ENCODE measurements around the gene ANKRD44.

Gene ANKRD44

DNA sequence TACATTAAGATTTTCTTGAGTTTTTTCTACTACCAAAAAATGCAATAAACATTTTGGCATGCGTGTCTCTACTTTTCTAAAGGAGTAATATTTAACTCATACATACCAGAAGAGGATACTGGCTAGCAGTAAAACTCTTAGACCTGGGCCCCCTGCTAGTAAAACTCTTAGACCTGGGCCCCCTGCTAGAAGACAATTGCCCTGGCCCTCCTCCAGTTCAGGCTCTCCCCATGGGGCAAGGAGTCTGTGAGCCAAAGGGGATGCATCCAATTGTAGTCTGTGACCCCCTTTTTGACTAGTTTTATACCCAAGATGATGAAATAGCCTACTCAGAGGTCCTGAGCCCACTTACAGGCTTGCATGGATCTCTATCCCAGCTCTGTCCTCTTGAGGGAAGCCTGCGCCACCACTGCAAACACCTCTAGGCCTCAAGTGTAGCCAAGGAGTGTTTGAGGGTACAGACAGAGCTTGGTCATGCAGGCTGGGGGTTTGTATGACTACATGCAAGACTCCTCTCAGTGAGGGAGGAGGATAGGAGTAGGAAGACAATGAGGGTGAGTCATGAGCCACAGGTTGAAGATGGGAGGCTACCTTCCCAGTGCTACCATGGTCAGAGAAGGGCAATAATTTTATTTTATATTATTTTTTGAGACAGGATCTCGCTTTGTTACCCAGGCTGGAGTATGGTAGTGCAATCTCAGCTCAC is 338.9 kb downstream of the ANKRD44 start:
- no peak for DNase-seq

DNA sequence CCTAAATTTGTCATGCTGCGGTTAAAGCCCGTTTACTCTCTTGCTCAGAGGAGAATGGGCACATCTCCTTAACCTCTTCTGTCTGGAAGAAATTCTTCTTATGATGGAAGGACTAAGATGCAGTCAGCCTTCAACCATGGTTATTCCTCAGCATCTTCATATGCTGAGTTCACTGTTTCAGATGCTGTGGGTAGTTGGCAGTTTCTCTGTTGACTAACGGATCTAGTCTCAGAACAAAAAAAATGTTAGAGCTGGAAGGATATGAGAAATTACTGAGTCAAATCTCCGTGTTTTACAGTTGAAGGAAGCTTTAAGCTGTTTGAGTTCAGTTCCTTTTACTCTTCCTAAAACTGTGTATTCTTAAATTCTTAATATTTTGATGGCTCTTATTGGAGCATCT is 340.5 kb downstream of the ANKRD44 start:
- DNase-seq: no peak

DNA sequence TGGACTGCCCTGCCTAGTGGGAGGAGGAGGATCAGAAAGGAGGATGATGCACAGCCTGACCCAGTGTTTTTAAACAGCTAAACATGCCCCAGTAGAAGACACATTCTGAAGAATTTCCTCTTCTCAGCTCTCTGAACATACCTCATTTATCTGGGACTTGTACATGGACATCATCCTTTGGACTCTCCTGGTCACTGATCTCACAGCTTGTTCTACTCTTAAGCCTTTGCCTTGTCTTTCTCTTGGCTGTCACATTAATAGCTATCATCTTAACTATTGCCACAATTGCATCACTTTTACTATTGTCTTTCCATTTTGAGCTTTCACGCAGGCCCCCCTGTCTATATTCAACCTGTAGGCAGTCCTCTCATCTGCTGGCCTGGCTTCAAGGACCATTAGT is 342.1 kb downstream of the ANKRD44 start:
- no peak for DNase-seq

DNA sequence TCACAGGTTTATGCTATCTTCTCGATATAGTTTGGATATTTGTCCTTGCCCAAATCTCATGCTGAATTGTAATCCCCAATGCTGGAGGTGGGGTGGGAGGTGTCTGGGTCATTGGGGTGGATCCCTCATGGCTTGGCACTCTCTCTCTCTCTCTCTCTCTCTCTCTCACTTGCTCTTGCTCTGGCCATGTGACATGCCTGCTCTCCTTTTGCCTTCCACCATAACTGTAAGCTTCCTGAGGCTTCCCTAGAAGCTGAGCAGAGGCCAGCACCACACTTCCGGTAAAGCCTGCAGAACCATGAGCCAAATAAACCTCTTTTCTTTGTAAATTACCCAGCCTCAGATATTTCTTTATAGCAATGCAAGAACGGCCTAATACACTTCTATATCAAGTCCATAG is 342.8 kb downstream of the ANKRD44 start:
- no peak for DNase-seq

DNA sequence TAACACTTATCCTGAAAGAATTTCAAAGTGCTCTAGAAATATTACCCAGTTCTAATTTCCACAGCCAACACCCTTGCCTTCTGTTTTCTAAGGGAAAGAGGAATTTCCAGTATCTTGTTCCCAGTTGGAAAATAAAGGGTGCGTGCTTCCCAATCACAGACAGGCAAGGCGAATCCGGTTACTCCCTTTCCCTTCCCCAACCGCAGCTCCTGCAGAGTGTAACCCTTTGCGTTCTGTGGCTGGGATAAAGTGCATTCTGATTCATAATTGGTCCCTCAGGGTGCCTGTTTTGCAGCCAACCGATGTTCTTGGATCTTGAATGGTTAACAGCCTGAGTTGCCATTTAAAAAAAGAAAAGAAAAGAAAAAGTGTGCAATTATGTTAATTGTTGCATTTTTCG is 343.5 kb downstream of the ANKRD44 start:
- DNase-seq: no peak

DNA sequence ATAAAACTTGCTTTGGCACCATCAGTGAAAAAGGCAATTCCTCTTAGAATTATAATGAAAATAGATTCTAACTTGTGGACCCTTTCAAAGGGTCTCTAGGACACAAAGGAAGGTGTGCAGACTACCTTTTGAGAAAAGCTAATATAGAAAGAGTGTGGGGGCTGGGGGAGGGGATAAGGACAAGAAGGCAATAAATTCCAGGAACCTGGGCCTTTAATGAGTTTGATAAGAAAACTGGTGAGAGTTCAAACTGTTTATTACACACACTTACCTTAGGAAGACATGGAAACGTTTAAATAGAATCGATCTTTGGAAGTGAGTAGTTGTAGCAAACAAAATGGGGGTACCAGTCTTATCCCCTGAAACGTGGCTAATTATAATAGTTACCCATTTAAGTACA is 344.5 kb downstream of the ANKRD44 start:
- no peak for DNase-seq

DNA sequence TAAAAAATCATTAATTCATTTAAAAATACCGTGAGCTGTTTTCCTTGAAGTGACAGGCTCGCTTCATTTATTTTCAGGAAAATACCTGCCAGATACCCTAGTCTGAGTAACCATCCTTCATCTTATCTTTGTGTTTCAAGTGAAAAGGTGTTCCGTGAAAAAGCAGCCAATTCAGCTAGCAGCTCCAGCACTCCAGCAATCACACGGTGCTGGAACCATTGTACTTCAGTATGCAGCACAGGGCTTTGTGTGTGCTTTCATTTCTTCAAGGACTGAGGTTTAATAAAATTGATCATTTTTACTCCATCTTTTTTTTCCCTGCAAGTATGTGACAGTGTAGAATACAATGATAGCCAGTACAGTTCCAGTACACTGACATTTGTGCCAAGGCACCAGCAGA is 344.9 kb downstream of the ANKRD44 start:
- no peak for DNase-seq

DNA sequence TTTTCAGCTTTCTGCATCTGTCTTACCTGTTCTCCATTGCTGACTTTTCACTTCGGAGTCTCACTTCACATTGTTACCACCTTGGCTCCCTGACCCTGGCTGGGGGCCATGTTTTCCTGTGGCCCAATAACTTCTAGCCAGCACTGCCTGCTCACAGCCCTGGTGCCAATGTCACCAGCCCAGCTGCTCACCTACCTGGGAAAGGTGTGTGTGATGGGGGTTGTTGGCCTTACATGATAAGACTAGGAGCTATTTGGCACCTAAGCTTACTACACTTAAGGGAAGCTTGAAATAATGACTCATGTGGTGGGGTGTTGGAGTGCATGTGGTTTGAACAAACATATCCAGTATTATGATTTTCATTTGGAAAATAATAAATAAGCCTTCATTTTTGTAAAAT is 346.6 kb downstream of the ANKRD44 start:
- DNase-seq: no peak

DNA sequence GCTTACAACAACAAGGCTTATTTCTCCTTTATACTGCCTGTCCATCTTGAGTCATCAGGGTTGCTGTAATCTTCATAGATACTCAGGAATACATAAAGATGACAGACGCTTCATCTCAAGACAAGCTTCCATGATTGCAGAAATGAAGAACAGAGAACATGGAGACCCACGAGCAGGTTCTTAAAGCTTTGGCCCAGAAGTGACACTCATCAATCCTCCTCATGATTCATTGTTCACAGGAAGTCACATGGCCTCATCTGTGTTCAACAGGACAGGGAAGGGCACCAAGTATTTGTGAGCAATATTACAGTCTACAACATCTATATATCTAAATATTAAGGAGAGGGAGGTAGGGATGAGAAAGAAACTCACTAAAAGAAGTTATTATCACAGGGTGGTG is 347.5 kb downstream of the ANKRD44 start:
- no peak for DNase-seq

DNA sequence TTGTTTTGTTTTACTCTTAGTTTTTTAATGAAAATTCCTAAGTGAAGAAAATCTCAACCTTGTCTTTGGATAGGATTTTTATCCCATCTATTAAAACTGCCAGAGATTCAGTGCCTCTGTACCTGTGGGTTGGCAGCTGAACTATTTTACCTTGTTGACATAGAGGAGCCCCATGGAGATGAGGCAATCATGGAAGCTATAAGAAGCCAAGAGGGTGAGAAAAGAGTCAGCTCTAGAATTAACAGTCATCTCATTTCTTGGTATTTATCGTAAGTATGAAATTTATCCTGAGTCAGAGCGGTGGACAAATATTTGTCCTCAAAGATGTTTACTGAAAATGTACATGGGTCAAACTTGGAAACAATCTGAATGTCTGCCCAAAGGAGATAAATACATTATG is 348.3 kb downstream of the ANKRD44 start:
- DNase-seq: no peak

DNA sequence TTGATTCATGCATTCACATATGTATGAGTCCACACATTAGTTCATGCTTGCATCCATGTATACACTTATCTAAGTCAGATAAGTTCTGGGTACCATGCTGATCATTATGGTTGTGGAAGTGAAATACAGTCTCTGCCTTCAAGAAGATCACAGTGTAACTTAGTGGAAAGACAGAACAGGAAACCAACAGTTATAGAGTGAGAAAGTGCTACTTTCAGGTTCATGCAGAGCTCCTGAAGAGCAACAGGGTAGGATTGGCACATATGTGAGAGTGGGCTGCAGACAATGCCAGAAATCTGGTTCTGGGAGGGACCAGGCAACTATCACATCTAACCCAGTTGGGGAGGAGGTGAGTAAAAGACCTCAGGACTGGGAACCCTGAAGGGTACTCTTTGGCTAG is 348.7 kb downstream of the ANKRD44 start:
- DNase-seq: no peak

DNA sequence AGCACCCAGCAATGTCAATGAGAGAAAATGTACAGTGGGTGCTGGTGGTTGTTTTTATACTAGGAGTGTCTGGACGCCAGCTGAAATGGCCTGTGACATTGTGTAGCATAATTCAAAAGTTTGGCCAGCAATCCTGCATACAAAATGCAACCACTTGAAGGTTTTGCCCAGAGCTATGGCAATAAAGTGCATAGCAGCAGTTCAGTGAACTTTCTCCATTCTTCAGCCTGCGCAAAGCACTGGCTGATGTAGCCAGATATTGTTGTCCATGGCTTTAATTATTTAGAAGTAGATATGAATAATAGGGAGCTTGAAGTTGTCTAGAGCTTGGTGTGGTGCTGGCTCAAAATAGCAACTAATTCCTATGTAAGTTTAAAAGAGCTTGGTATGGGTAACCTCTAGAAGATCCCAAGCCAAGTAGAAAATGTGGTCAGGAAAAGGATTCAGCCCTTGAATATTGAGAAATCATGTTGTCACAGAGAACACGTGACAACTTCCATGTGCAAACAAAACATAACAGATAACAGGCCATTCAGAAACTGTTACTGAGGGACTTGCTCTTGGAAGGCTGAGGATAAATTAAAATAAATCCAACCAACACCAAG is 350.7 kb downstream of the ANKRD44 start:
- no peak for DNase-seq

DNA sequence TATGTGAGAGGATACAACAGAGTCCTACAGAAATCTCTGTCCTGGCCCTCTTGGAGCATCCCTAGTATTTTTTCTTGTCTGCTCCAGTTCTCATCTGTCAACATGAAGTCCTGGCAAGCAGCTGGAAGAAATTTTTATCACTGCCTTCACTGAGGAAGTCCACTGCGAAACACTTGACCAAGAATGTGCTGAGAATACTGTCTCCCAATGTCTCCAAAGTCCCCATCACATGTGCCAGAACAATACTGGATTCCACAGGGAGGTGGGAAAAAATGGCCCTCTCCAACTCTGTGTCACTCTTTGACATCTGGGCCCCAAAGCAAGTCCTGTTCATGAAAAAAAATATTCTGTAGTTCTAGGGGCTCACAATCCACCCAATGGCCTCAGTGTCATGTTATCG is 351.3 kb downstream of the ANKRD44 start:
- DNase-seq: no peak

DNA sequence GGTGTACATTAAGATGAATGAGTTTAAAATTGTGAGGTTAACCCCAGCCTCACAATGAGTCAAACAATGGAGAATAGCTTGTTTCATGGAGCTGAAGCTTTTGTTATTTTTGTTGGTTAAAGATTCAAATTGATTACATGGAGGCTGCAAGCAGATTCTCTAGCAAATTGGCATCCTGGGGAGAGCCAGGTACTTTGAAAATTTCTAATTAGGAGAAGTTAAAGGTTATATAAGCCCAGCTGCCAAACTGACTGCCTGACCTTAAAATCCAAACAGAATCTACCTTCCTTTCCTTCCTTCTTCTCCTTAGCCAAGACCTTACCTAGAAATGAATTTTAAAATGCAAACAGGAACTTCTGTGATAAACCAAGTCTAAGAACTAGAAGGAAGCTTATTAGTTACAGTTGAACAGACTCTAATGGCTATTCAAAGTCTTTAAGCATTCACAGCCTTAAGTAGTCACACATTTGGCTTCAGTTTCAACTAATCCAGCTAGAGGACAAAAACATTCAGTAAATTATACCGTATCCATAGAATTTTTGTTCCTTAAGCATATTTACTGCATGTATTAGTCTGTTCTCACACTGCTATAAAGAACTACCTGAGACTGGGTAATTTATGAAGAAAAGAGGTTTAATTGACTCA is 352.6 kb downstream of the ANKRD44 start:
- no peak for DNase-seq

DNA sequence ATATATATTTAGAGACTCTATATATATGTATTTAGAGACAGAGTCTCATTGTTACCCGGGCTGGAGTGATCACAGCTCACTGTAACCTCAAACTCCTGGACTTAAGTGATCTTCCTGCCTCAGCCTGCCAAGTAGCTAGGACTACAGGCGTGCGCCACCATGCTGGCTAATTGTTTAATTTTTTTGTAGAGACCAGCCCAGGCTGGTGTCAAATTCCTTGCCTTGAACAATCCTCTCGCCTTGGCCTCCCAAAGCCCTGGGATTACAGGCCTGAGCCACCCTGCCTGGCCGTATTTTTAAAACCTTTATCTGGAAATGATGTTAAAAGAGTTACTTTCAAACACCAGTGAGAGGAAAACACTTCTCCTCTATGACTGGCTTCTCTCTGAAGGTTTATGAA is 353.1 kb downstream of the ANKRD44 start:
- DNase-seq: no peak

DNA sequence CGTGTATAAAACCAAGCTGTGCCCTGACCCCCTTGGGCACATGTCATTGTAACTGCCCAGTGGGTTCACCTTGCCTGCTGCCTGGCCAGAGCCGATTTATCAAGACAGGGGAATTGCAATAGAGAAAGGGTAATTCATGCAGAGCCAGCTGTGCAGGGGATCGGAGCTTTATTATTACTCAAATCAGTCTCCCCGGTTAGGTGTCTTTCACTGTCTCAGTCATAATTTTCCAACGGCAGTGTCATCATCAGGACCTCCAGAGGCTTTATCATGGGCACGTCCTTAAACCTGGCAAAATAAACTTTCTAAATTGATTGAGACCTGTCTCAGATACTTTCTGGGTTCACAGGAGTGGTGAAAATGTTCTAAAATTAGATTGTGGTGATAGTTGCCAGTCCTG is 354.5 kb downstream of the ANKRD44 start:
- DNase-seq: no peak

DNA sequence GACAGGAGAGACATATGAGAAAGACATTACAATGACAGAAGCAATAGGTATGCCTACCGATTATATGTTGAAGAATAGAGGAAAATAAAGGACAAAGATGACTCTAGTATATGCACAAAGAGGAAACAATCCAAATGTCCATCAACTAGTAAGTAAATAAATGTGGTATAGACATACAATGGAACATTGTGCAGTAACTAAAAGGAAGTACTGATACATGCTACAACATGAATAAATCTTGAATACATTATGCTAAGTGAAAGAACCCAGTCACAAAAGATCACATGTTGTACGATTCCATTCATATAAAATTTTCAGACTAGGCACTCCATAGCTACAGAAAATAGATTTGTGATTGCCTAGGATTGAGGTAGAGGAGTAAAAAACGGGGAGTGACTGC is 355.5 kb downstream of the ANKRD44 start:
- DNase-seq: no peak

DNA sequence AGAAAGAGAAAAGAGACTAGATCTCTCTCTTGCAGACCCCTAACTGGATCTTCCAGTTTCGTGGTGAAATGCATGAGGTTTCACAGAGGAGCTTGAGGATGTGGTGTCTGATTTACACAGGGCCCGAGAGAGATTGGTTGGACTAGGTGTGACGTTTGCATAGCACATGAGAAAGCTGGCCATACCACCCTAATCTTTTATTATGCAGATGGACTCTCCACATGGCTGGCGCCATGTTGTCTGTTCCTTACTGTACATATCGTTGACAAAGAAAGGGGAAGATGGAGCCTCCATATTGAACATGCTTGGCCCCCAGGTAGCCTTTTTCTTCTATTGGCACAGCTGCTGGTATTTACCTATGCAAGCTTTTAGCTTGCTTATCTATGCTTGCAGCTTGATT is 356.6 kb downstream of the ANKRD44 start:
- DNase-seq: no peak

DNA sequence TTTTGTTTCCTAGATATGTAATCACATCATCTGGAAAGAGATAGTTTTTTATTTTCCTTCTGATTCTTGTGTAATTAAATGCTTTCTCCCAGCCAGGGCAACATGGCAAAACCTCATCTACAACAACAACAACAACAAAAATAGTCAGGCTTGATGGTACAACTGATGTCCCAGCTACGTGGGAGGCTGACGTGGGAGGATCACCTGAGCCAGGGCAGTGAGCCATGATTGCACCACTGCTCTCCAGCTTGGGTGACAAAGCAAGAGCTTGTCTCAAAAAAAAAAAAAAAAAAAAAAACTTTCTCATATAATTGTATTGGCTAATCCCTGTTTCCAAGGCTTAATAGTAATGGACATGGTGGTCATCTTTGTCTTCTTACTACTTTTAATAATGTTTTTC is 357.6 kb downstream of the ANKRD44 start:
- no peak for DNase-seq

DNA sequence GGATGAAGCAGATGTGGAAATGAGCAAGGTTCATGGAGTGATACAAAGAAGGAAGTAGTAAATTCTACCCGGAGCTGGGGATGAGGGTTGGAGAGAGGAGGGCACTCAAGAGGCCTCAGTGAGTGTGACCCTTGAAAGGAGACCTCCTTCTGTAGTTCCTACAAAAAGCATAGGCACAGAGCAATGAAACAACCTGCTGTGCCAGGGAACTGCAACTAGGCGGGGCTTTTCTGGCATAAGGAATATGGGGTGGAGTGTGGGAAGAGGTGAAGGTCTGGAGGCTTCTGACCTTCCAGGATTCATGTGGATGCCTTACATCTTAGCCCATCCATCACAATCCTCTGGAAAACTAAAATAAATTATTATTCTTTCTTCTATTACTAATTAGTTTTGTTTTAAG is 358.6 kb downstream of the ANKRD44 start:
- DNase-seq: no peak

DNA sequence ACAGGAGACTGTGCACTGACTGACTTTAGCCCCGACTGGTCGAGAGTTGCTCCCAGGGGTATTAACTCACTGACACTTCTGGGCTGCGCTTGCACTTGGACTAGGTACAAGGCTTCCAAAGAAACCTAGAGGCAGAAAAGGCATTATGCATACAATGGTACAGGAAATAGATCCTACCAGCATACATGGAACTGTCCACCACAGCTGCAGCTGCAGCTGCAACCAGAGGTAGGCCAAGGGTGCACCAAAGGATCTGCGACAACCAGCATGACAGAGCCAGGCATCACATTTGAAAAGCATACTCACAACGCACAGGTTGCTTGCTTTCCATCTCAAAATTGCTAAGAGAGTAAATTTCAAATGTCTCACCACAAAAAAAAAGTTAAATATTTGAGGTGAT is 361.5 kb downstream of the ANKRD44 start:
- no peak for DNase-seq

DNA sequence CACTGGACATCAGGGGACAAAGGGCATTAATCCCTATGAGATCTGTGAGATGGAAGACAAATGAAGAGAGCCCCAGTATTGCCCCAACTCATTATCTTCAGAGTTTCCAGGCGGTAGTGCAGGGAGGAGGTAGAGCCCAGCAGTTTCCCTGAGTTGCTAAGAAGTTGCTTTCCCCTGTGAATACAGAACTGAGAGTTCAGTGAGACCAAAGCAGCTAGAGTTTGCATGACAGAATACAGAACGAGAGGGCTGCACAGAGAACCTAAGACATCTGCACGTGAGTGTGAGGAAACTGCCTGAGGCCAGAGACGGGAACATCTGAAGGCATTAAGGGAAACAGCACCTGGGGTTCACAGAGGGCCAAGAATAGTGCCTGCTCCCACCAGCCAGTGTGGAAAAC is 366.0 kb downstream of the ANKRD44 start:
- no peak for DNase-seq

DNA sequence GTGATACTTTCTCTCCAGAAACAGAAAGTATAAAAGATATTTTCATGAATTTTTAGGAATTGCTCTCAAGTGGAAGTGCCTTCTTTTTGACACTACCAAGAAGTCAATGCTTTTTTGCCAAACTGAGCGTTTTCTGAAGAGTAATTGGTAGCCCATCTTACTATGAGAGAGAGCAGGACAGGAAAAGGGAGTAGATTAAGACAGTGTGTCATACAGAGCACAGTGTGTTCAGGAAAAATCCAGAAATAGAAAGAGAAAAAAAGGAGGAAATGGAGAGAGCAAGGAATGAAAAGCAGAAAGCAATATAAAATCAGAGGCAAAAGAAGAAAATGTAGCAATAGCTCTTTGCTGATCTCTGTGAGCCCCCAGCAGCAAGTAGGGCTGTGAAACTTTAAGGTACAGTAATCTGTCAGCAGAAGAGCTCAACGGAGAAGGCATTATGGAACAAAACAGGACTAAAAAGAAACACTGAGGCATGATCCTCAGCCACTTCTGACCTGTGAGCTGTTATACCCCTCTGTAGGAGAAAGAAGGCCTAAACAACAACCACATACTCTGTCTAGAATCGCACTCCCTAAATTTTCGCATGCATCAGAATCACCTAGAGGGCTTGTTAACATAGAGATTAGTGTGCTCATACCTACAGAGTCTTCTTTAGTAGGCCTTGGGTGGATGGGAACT is 369.0 kb downstream of the ANKRD44 start:
- no peak for DNase-seq

DNA sequence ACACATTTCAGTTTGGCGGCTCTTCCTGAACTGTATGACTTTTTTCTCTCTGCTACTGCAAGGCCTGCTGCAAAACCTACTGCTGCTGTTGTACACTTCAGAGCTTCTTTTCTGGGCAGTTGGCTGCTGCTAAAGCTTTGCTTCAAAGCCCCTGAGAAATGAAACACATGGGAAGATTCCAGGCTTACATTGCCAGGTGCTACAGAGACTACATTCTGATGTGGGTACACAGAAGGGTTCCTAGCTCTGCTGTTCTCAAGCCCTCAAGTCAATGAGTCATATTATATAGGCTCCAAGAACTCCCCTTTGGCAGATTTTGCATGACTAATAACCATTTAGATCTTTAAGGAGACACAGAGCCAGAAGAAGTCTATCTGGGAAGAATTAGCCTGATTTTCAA is 371.2 kb downstream of the ANKRD44 start:
- no peak for DNase-seq

Measured in central memory CD4-positive, alpha-beta T cell (primary cell).